IPS-NIHi11 (cell line): ENCODE data around the gene LRRC74A.
"Not testable (repeated sequence)": the region's sequence is repeated elsewhere in the genome, so short reads cannot be mapped to it uniquely, and the experiment has no call there.

Experiments used
- DNase-seq: peaks from one replicate; pipeline ENCODE4 v3.0.0; 2012; ENCODE audit warnings: mixed read lengths, low spot score

Gene LRRC74A

DNA sequence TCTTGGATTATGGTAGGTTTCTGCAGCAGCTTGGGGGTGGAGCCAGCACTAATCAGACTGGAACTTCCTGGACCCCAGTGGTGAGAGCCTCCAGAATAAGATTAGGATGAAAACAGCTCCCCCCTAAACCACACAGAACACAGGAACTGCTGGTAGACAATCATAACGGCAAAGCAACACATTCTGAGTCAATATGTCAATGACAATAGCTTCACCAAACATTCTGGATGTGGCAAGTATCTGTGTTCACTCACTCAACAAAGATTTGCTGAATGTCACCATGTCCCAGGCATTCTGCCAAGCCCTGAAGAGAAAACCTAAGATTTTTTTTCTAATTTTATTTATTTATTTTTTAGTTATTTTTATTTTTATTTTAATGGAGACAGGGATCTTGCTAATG, 65.2 kb downstream of the LRRC74A start:
- DNase-seq = no peak

DNA sequence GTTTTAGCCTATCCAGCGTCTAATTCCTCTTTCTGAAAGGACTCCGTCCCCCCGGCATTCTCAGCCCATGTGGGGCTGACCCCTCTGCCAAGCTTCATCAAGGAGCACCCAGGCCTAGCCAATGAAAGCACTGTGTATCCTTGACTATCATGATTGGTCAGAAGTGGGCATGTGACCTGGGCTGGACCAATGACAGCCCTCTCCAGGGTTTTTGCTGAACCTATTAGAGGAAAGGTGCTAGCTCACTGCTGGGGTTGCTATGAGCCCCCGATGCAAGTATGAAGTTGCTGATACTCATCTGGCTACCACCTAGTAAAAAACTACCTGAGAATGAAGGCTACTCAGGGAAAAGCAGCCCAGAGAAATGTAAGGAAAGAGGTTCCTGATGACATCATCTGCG, 68.1 kb downstream of the LRRC74A start:
- DNase-seq = peak; percentile 52

DNA sequence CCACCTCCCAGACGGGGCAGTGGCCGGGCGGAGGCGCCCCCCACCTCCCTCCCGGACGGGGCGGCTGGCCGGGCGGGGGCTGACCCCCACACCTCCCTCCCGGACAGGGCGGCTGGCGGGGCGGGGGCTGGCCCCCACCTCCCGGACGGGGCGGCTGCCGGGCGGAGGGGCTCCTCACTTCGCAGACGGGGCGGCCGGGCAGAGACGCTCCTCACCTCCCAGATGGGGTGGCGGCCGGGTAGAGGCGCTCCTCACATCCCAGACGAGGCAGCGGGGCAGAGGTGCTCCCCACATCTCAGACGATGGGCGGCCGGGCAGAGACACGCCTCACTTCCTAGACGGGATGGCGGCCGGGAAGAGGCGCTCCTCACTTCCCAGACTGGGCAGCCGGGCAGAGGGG, 71.8 kb downstream of the LRRC74A start:
- DNase-seq = not testable (repeated sequence)

DNA sequence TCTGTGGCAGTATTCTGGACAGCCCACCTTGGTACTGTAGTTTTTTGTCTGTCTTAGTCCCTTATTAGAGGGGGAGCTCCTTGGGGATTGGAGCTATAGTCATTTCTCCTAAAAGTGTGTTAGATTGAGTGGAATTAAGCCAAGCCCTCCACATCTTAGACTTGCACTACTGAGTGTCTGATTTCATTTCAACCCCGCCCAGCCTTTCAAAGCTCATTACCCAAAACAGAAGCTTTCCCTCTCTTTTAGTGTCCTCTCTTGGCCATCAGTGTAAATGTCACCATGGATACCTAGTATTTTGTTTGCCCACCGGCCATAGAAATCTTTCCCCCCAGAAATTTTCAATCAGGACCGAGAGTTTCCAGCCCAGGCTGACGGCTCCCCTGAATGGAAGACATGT, 74.5 kb downstream of the LRRC74A start:
- no peak for DNase-seq

- DNase-seq = no peak
Measured at GRCh38 chr14:76901171-76902055, 75.2 kb downstream of the LRRC74A start.

DNA sequence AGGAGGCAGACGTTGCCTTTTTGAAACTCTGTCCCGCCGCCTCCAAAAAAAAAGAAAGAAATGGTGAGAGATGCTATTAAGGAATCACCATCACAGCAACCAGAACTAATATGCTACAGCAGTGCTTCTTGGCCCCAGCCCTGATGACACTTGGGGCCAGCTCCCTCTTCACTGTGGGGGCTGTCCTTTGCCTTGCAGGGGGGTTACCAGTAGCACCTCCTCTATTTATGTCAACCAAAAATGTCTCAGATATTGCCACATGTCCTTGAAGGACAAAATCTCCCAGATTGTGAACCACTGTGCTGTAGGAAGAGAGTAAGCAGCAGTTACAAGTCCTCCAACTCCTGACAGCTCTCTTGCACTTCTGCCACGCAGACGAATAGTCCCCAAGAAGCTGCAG, 76.4 kb downstream of the LRRC74A start:
- no peak for DNase-seq

GRCh38 chr14:76904100-76904739, 78.0 kb downstream of the LRRC74A start:
- DNase-seq = no peak

DNA sequence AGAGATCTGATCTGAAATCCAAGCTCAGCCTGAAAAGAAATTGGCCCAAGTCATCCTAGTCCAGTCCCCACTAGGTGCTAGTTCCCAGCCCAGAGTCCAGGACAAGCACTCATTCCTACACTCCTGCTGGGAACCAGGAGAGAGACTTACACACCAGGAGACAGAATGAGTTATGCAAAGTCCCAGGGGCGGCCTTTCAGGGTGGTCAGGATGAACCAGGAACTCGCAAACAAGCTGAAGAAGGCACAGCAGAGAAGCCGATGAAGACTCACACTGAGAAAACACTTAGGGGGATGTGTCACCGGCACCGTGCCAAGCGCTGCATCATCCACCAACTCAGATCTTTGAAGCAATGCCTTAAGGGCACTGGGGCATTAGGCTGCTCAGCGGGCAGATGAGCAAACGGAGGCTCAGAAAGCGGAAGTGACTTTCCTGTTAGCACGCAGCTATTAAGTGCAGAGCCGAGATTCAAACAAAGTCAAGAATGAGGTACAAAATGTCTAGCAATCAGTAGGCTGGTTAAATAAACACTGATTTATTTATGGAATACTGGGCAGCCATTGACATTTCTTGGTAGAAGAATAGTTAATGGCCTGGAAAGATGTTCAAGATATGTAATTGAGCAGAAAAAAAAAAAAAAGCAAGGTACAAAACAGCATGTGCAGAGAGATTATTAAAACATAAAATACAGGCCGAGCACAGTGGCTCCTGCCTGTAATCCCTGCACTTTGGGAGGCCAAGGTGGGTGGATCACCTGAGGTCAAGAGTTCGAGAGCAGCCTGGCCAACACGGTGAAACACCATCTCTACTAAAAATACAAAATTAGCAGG, 78.7 kb downstream of the LRRC74A start:
- DNase-seq = no peak

- no peak for DNase-seq
Measured at GRCh38 chr14:76908834-76909233, 82.6 kb downstream of the LRRC74A start.

- DNase-seq = no peak
Measured at GRCh38 chr14:76909266-76909665, 83.1 kb downstream of the LRRC74A start.

GRCh38 chr14:76910371-76910890, 84.2 kb downstream of the LRRC74A start:
- no peak for DNase-seq

- no peak for DNase-seq
Measured at GRCh38 chr14:76911473-76911872, 85.3 kb downstream of the LRRC74A start.

DNA sequence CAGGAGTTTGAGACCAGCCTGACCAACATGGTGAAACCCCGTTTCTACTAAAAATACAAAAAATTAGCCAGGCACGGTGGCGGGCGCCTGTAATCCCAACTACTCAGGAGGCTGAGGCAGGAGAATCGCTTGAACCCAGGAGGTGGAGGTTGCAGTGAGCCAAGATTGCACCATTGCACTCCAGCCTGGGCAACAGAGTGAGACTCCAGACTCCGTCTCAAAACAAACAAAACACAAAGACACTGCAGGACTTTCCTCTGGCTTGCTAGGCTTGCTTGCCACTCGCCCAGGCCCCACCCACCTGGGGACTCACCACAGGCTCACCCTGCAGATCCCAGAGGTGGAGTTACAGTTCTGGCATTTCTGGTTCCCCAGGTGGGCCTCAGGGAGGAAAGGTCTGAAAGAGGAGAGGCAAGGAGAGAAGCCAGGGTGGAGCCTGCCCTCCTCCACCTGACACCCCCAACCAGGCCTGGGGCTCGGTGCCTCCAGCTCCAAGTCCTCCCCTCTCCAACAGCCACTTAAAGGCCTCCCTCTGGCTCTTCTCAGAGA, 88.4 kb downstream of the LRRC74A start:
- peak; percentile 54 for DNase-seq

DNA sequence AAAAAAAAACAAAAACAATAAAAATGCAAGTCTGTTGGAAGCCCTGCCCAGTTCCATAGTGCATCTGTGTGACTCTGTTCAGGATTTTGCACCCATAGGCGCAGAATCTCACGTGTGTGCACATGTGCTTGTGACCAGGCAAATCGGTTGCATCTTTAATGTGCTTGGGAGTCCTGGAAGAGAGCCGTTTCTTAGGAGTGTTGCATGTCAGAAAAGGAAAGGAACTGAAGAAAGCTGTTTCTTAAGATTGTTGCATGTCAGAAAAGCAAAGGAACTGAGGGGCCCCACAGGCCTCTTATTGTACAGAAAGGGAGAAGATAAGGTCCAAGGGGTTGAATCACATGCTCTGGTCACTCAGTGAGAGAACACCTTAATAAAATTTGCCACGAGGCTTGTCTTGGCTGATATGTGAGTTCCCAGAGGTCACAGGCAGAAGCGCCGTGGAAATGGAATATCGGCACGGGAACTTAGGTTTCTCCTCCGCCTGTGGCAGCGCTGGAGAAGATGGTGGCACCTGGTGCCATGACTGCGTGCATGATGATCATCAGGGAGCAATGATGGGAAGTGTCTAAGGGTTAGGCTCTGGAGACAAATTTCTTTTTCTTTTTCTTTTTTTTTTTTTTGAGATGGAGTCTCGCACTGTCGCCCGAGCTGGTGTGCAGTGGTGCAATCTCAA, 90.0 kb downstream of the LRRC74A start:
- DNase-seq = no peak

DNA sequence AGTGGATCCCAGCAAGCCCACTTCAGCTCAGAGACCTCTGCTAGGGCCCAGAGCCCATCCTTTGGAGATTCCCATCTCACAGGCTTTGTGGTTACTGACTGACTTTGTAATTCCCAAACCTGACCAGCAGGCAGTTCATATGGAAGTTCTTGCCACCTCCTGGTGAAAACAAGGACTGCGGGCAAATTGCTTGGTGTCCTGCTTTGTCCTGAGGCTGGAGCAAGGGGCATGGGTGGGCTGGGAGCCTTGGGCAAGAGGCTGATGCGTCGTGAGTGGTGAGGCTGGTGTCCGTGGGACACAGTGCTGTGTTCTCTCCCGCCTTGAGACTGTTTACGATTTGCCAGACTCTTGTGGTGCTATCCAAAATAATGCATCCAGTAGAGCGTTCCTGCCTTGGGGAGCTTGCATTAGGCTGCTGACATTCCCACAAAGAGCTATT, 91.0 kb downstream of the LRRC74A start:
- DNase-seq = peak; percentile 71

GRCh38 chr14:76917745-76918255, 91.6 kb downstream of the LRRC74A start:
- no peak for DNase-seq

DNA sequence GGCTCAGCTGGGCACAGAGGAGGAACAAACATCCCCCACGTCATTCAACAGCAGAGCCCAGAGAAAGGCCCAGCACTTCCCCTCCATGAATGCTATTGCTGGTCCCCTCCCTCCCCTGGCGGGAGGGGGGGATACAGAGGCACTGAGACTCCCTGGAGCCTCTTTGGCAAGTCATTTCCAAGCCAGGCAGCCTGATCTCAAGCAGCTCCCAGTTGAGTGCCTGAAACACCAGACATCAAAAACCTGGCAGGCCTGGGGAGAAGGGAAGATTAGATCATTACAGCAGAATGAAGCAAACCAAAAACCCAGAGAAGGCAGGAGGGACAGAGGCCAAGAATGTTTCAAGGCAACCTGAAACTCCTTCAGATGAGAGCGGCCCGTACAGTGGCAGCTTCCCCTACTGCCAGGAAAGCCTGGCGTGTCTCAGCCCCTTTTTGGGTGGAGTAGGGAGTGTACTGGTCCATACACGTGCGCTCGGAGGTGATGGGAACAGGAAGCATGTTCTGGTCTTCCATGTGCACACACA, 92.1 kb downstream of the LRRC74A start:
- no peak for DNase-seq

DNA sequence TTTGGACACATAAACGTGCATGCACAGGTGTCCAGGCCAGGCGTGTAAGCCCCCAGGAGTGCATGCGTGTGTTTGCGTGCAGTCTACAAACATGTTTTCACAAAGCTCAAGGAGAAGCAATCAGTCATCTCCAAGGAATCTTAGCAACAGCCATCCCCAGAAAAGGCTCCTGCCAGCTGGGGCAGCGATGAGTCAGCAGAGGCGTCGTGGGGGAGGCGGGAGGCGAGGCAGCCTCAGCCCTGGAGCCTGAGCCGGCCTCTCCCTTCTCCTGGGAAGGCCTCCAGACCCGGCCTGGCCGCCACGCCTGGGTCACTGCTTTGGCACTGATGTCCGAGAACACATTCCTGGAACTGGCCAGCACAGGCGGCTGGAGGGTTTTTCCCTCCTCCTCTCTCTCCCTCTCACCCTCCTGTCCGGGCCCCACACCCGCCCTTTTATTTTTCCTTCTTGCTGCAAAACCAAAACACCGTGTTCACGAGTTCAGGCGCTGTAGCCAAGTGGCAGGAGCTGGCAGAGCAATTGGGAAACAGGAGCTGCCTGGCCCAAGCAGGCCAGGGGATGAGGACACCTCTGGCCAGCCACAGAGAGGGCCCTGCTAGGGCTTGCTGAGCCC, 92.7 kb downstream of the LRRC74A start:
- peak; percentile 73 for DNase-seq
